ENCODE results near the gene GPR27. TPM values are rescaled to one million over a fixed set of nuclear protein-coding genes. Genes with fewer than 3 reads are reported as not detected.

The GPR27 gene
- total and polyA plus RNA-seq, 12 donors = 0.26 to 10.0 (median 5.5) TPM

GRCh38 chr3:71724584-71725270 is 28.9 kb upstream of the GPR27 start:
- Histone ChIP-seq H3K9me3 (no peaks in the 10 kb centered on the region), H3K4me1 (peaks cover 3 to 60% (median 19%) of the 10 kb centered on the region in 9 donors), H3K4me3 (peak overlapping the region; percentile 54 to 97 (median 80)), H3K27me3 (no peaks in the 10 kb centered on the region), H3K36me3 (no peaks in the 10 kb centered on the region), H3K27ac (peak overlapping the region in 9 of 10 donors; percentile 67 to 92 (median 73))
- TF ChIP-seq CTCF (IDR thresholded peaks at IDR 0.05) = no peak
- ATAC-seq (peak; percentile 43 to 80 (median 69)), DNase-seq (peak; percentile 25 to 61)
- WGBS, 2 donors = 0 to 1% methylated on average over 53 to 73 of the region's 73 CpGs
- intact Hi-C loops (cut with DNase I) = loop anchor here in 5 of 10 donors (5.0 to 10.0 kb wide), 5 partner anchors 133 to 1360 kb away; partner anchors contain the start of gene SHQ1 (in 2 of the 5)

- no peak for TF ChIP-seq CTCF (IDR thresholded peaks at IDR 0.05)
- H3K9me3 ChIP-seq = no peaks in the 10 kb centered on the region
- WGBS, 2 donors = 2 to 4% methylated on average over 29 to 80 of the region's 80 CpGs
- no peaks in the 10 kb centered on the region for H3K27me3 ChIP-seq
- H3K4me3 ChIP-seq = peak within 1 kb of the TSS; percentile 54 to 97 (median 80)
- peak within 1 kb of the TSS in 9 of 10 donors; percentile 70 to 92 (median 76) for H3K27ac ChIP-seq
- intact Hi-C loops (cut with DNase I) = loop anchor here in 5 of 10 donors (5.0 to 10.0 kb wide), 4 partner anchors 132 to 1359 kb away; partner anchors contain the start of gene SHQ1 (in 2 of the 5)
- peak in 1 of 2 donors; percentile 46 for DNase-seq
- no peaks in the 10 kb centered on the region for H3K36me3 ChIP-seq
- H3K4me1 ChIP-seq = peaks cover 3 to 66% (median 19%) of the 10 kb centered on the region in 9 donors
- ATAC-seq = peak; percentile 40 to 78 (median 64)
Measured at GRCh38 chr3:71725271-71725991, 28.2 kb upstream of the GPR27 start, which contains the start of gene EIF4E3. TSS of gene EIF4E3 (minus strand) at chr3:71725402. CDS start at chr3:71725367, 35 bp downstream.

GRCh38 chr3:71726146-71726545 is 27.5 kb upstream of the GPR27 start:
- WGBS, 2 donors = 87 to 92% methylated on average over 8 of the region's 8 CpGs
- Histone ChIP-seq H3K27ac (peak overlapping the region in 2 of 10 donors; percentile 76 to 88), H3K36me3 (no peaks in the 10 kb centered on the region), H3K27me3 (no peaks in the 10 kb centered on the region), H3K9me3 (no peaks in the 10 kb centered on the region), H3K4me1 (peaks cover 3 to 60% (median 19%) of the 10 kb centered on the region in 9 donors), H3K4me3 (peak overlapping the region in 6 of 10 donors; percentile 64 to 84 (median 70))
- DNase-seq (no peak), ATAC-seq (no peak)
- no peak for TF ChIP-seq CTCF (IDR thresholded peaks at IDR 0.05)
- intact Hi-C loops (cut with DNase I) = loop anchor here in 5 of 10 donors (5.0 to 10.0 kb wide), 4 partner anchors 131 to 1359 kb away; partner anchors contain the start of gene SHQ1 (in 2 of the 5)

Data from heart right ventricle (tissue), 16 donors.